WTC11 (cell line): ENCODE measurements around the gene LYRM9.
"Not testable (repeated sequence)": the region's sequence is repeated elsewhere in the genome, so short reads cannot be mapped to it uniquely, and the experiment has no call there.

Experiments
- AFF4 ChIP-seq: sonication (generic); formaldehyde crosslinking; IDR thresholded peaks from 2 replicates; pipeline ENCODE4 v1.8.1; 2023; ENCODE audit warnings: mild to moderate bottlenecking, missing genetic modification reagents, borderline replicate concordance
- CTCF ChIP-seq: fragments of 200-600 bp; IDR thresholded peaks from 2 replicates; pipeline ENCODE4 v1.8.0; 2022; ENCODE audit warnings: antibody characterized with exemption
- E2F1 ChIP-seq: sonication (generic); formaldehyde crosslinking; IDR thresholded peaks from 2 replicates; pipeline ENCODE4 v1.8.0; 2022; ENCODE audit warnings: mild to moderate bottlenecking, missing genetic modification reagents
- ELF4 ChIP-seq: sonication (generic); formaldehyde crosslinking; IDR thresholded peaks from 2 replicates; pipeline ENCODE4 v1.8.1; 2022; ENCODE audit warnings: low read depth, mild to moderate bottlenecking, moderate library complexity, missing genetic modification reagents
- GABPB1 ChIP-seq: sonication (generic); formaldehyde crosslinking; IDR thresholded peaks from 2 replicates; pipeline ENCODE4 v1.8.1; 2023; ENCODE audit warnings: mild to moderate bottlenecking, missing genetic modification reagents
- ZNF263 ChIP-seq: sonication (generic); formaldehyde crosslinking; IDR thresholded peaks from 2 replicates; pipeline ENCODE4 v1.8.1; 2022; ENCODE audit warnings: low read depth, mild to moderate bottlenecking, moderate library complexity, missing genetic modification reagents

- not testable (repeated sequence) for TF ChIP-seq CTCF; AFF4 (CRISPR knock-in tag); ELF4 (CRISPR knock-in tag); E2F1 (CRISPR knock-in tag); ZNF263 (CRISPR knock-in tag); GABPB1
Observed at GRCh38 chr17:27839571-27840405, 53.4 kb downstream of the LYRM9 start.
